GM19372 (cell line): Measurements from ENCODE around the gene PTX4.

Experiments used
- ATAC-seq: cut with Tn5 transposase; IDR thresholded peaks from one replicate; pipeline ENCODE4 v1.9.1; 2021; ENCODE audit warnings: mild to moderate bottlenecking, low read depth, moderate library complexity; ENCODE audit not compliant: unreplicated experiment

PTX4 gene, protein sequence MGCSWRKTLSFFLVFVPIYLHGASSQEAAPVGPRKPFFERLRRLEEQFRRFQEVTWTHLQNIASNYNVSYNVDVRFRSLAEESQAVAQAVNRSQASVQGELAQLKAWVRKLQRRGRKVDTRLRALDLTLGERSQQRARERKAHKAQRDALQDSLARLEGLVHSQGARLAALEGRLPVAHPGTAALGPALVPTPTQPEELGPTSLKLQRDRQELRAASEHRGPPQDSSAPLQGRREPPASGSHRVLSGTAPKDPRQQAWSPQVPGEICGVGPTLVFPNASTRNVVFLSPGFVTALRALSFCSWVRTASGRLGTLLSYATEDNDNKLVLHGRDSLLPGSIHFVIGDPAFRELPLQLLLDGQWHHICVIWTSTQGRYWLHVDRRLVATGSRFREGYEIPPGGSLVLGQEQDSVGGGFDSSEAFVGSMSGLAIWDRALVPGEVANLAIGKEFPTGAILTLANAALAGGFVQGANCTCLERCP

GRCh38 chr16:1488619-1489018 is at the start of gene PTX4:
TSS of gene PTX4 (minus strand) at chr16:1488944. CDS start at chr16:1488909, 35 bp downstream.
- no peak for ATAC-seq

- ATAC-seq, result no peak
Measured at GRCh38 chr16:1537763-1538289, 49.1 kb upstream of the PTX4 start.

DNA sequence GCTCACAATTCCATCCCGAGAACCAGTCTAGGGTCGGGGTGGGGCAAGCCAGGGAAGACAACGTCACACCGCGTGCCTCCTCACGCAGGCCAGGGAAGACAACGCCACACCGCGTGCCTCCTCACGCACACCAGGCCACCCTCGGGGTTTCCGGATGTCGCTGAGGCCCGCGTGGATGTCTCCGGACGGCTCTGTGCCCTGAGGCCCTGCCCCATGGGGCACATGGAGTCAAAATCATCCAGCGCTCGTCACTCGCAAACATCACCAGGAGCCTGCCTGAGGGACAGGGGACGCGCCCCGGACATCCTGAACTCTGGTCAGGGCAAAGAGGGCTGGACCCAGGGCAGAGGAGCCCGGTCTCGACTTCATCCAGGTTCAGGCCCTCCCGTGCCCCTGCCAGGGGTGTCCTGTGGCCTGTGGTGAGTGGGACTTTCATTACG is 48.4 kb upstream of the PTX4 start:
- ATAC-seq, result no peak

- no peak for ATAC-seq
Measured at GRCh38 chr16:1536601-1537000, 47.9 kb upstream of the PTX4 start.

GRCh38 chr16:1535391-1536291 is 46.9 kb upstream of the PTX4 start:
- ATAC-seq, result no peak

DNA sequence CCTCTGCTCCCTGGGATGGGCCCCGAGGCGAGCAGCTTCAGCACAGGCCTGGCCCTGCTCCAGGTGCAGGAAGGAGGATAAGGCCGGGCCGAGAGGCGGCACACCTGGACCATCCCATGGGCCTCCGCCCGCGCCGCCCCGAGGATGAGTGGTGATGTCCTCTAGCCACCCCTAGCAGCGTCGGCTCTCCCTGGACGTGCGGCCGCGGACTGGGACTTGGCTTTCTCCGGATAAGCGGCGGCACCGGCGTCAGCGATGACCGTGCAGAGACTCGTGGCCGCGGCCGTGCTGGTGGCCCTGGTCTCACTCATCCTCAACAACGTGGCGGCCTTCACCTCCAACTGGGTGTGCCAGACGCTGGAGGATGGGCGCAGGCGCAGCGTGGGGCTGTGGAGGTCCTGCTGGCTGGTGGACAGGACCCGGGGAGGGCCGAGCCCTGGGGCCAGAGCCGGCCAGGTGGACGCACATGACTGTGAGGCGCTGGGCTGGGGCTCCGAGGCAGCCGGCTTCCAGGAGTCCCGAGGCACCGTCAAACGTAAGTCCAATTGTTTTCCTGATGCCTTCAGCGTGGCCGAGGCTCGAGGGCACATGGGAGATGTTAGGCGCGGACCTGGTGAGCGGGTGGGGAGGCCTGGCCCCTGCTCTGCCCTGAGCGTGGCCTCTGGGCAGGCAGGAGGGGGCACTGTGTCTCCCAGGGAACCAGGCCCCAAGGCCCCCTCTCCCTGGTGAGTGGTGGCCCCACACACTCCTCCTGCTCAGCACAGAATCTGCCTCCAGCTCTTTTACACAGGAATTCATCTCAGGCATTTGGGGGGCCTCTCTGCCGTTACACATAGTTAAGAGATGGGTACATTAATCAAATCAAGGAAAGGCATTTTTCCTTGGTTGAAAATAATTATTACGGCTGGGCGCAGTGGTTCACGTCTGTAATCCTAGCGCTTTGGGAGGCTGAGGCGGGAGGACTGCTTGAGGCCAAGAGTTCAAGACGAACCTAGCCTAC is 45.6 kb upstream of the PTX4 start:
- no peak for ATAC-seq

DNA sequence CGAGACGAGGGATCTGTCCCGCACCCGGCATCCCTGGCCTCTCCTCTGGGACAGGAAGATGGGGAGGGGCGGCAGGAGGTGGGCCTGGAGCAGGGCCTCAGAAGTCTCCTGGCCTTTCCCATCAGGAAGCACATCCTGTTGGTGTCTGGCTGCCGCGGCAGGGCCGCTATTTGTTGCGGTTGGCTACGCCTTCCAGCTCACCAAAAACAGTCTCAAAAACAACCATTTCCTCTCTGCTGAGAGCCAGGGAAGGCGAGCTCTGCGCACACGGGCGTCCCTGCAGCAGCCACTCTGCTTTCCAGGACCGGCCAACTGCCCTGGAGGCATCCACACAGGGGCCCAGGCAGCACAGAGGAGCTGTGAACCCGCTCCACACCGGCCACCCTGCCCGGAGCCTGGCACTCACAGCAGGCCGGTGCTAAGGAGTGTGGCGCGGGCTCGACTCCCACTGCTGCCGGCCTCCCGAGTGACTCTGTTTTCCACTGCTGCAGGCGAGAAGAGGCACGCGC is 44.8 kb upstream of the PTX4 start, which contains the start of gene TMEM204:
TMEM204 (plus strand) TSS at position 224 of the 509 bp plus-strand sequence. CDS start 610 bp downstream, outside the sequence.
- ATAC-seq, result no peak

DNA sequence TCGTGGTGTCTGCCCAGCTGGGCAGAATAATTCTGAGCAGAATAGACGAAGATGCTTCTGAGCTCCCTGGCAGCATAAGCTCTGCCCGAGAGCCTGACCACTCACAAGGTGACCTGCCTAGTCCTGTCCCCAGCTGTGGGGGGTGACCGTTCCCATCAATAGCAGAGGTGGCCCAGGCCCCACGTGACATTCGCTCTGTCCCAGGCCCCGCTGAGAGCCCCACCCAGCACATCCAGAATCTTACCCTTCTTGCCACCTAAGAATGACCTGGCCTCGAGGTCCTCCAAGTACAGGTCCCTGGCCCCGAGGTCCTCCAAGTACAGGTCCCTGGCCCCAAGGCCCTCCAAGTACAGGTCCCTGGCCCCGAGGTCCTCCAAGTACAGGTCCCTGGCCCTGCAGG is 44.0 kb upstream of the PTX4 start:
- ATAC-seq, result no peak

- no peak for ATAC-seq
Measured at GRCh38 chr16:1532081-1532760, 43.5 kb upstream of the PTX4 start.

DNA sequence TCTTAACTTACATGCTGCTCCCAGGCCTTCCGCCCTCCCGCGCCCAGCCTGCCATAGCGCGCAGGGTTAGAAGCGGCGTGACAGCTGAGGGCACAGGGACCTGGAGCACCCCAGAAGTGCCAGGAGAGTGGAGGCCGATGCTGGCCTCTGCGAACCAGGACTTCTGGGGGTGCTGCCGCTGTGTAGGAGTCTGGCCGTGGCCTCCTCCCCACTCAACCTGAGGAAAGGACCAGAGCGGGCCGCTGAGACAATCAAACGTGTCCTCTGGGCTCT is 42.8 kb upstream of the PTX4 start:
- no peak for ATAC-seq

GRCh38 chr16:1530883-1531637 is 42.3 kb upstream of the PTX4 start:
- ATAC-seq, result no peak

DNA sequence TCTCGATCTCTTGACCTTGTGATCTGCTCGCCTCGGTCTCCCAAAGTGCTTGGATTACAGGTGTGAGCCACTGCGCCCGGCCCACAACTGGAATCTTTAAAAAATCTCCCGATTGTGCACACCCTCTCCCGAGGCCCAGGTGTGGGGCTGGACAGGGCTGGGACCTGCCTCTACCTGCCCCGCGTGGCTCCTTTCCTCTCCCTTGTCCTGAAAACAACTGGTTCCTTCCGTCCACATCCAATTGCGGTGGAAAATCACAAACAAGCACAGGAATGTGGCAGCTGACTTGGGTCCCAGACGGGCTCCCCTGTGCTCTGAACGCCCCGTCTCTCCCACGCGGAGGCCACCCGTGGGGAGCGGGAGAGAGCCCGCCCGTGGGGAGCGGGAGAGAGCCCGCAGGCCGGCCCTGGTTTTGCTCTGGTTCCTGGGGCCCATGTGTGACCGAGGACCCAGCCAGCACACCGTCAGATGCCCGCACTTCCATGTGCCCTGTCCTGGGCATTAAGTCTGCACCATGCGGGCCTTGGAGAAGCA is 41.7 kb upstream of the PTX4 start:
- ATAC-seq, result no peak

GRCh38 chr16:1528921-1529537 is 40.3 kb upstream of the PTX4 start:
- no peak for ATAC-seq

DNA sequence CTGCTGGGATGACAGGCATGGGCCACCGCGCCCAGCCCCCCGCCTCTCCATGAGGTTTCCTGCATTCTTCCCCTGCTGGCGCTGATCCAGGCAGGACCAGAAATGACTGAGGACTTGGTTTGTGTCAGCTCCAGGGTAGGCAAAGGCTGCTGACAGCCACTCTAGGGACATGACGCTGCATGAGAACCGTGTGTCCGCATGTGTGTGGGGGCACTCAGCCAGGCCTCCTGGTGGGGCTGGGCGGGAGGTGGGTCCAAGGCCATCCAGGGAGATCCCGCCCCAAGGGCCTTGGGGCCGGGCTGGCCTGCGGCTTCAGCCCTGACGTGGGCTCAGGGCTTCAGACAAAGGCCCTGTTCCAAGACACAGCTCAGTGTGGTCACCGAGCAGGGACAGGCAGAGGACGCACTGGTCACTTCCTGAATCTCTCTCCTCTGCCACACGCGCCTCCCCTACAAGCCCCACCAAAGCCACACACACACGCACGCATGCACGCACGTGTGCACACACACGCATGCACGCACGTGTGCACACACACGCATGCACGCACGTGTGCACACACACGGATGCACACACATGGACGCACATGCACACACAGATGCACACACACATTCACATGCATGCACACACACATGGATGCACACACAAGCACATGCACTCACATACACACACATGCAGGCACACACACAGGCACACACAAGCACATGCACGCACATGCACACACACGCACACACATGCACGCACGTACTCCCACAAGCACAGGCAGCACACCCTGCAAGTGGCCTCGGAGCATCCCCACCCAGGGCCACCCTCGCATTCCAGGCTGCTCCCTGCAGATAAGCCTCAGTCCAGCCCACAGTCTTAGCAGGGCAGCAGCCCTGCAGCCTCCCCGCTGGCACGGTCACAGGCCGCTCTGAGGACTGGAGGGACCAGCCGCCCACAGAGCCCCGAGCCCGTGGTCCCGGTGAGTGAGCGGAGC is 39.4 kb upstream of the PTX4 start:
- ATAC-seq, result no peak

- ATAC-seq, result no peak
Measured at GRCh38 chr16:1526608-1527555, 38.1 kb upstream of the PTX4 start.
